Measurements from ENCODE around the gene DDAH1.

The DDAH1 gene

GRCh38 chr1:85451236-85451830 lies 13.6 kb downstream of the DDAH1 start:
- H3K27ac ChIP-seq (ENCODE audit: low read length), result no peak overlapping the region
- ATAC-seq (ENCODE audit: insufficient read depth, low read depth) (no peak), DNase-seq (no peak)
- H3K27me3 ChIP-seq (ENCODE audit: insufficient read depth, low read length, poor library complexity), result no peaks in the 10 kb centered on the region
- no peaks in the 10 kb centered on the region for H3K9me3 ChIP-seq (ENCODE audit: insufficient read depth, low read length, severe bottlenecking)
- H3K9ac ChIP-seq (ENCODE audit: low read depth, low read length), result no peak overlapping the region
- no peaks in the 10 kb centered on the region for H3K4me1 ChIP-seq (ENCODE audit: insufficient read depth, low read length)
- no peaks in the 10 kb centered on the region for H3K36me3 ChIP-seq (ENCODE audit: insufficient read depth, low read length)
- H3K79me2 ChIP-seq (ENCODE audit: insufficient read depth, low read length), result no peaks in the 10 kb centered on the region
- H3K4me2 ChIP-seq (ENCODE audit: insufficient read depth, low read length), result no peak overlapping the region
- H4K20me1 ChIP-seq (ENCODE audit: insufficient read depth, low read length), result no peaks in the 10 kb centered on the region
- TF ChIP-seq EZH2 (IDR thresholded peaks at IDR 0.05; ENCODE audit: borderline replicate concordance, low read depth, low read length, severe bottlenecking) (no peak), CTCF (IDR thresholded peaks at IDR 0.05; ENCODE audit: borderline replicate concordance, extremely low read depth, low read length, poor library complexity, severe bottlenecking) (no peak)
- H2AFZ ChIP-seq (ENCODE audit: low read depth, low read length), result no peak overlapping the region
- H3K4me3 ChIP-seq (ENCODE audit: low read depth in 1 of 2, low read length in 2 of 2), result no peak overlapping the region

GRCh38 chr1:85450832-85451231 lies 14.1 kb downstream of the DDAH1 start:
- H2AFZ ChIP-seq (ENCODE audit: low read depth, low read length), result no peak overlapping the region
- no peaks in the 10 kb centered on the region for H3K4me1 ChIP-seq (ENCODE audit: insufficient read depth, low read length)
- H3K27me3 ChIP-seq (ENCODE audit: insufficient read depth, low read length, poor library complexity), result no peaks in the 10 kb centered on the region
- TF ChIP-seq EZH2 (IDR thresholded peaks at IDR 0.05; ENCODE audit: borderline replicate concordance, low read depth, low read length, severe bottlenecking) (no peak), CTCF (IDR thresholded peaks at IDR 0.05; ENCODE audit: borderline replicate concordance, extremely low read depth, low read length, poor library complexity, severe bottlenecking) (no peak)
- no peaks in the 10 kb centered on the region for H4K20me1 ChIP-seq (ENCODE audit: insufficient read depth, low read length)
- no peak overlapping the region for H3K27ac ChIP-seq (ENCODE audit: low read length)
- no peak overlapping the region for H3K9ac ChIP-seq (ENCODE audit: low read depth, low read length)
- ATAC-seq (ENCODE audit: insufficient read depth, low read depth), result no peak
- no peak overlapping the region for H3K4me3 ChIP-seq (ENCODE audit: low read depth in 1 of 2, low read length in 2 of 2)
- H3K36me3 ChIP-seq (ENCODE audit: insufficient read depth, low read length), result no peaks in the 10 kb centered on the region
- no peaks in the 10 kb centered on the region for H3K79me2 ChIP-seq (ENCODE audit: insufficient read depth, low read length)
- no peaks in the 10 kb centered on the region for H3K9me3 ChIP-seq (ENCODE audit: insufficient read depth, low read length, severe bottlenecking)
- DNase-seq, result no peak
- no peak overlapping the region for H3K4me2 ChIP-seq (ENCODE audit: insufficient read depth, low read length)

- DNase-seq (no peak), ATAC-seq (ENCODE audit: insufficient read depth, low read depth) (no peak)
- Histone ChIP-seq H3K9me3 (ENCODE audit: insufficient read depth, low read length, severe bottlenecking) (no peaks in the 10 kb centered on the region), H3K36me3 (ENCODE audit: insufficient read depth, low read length) (no peaks in the 10 kb centered on the region), H3K27me3 (ENCODE audit: insufficient read depth, low read length, poor library complexity) (no peaks in the 10 kb centered on the region), H3K4me3 (ENCODE audit: low read depth in 1 of 2, low read length in 2 of 2) (no peak overlapping the region), H3K79me2 (ENCODE audit: insufficient read depth, low read length) (no peaks in the 10 kb centered on the region), H3K9ac (ENCODE audit: low read depth, low read length) (no peak overlapping the region), H2AFZ (ENCODE audit: low read depth, low read length) (no peak overlapping the region), H3K27ac (ENCODE audit: low read length) (no peak overlapping the region), H3K4me2 (ENCODE audit: insufficient read depth, low read length) (no peak overlapping the region), H3K4me1 (ENCODE audit: insufficient read depth, low read length) (no peaks in the 10 kb centered on the region), H4K20me1 (ENCODE audit: insufficient read depth, low read length) (no peaks in the 10 kb centered on the region)
- TF ChIP-seq EZH2 (IDR thresholded peaks at IDR 0.05; ENCODE audit: borderline replicate concordance, low read depth, low read length, severe bottlenecking), result no peak
- no peak for TF ChIP-seq CTCF (IDR thresholded peaks at IDR 0.05; ENCODE audit: borderline replicate concordance, extremely low read depth, low read length, poor library complexity, severe bottlenecking)
Observed at GRCh38 chr1:85449356-85449755, 15.6 kb downstream of the DDAH1 start.

GRCh38 chr1:85448358-85448757 lies 16.6 kb downstream of the DDAH1 start:
- H3K27ac ChIP-seq (ENCODE audit: low read length), result no peak overlapping the region
- TF ChIP-seq EZH2 (IDR thresholded peaks at IDR 0.05; ENCODE audit: borderline replicate concordance, low read depth, low read length, severe bottlenecking) (no peak), CTCF (IDR thresholded peaks at IDR 0.05; ENCODE audit: borderline replicate concordance, extremely low read depth, low read length, poor library complexity, severe bottlenecking) (no peak)
- H3K4me2 ChIP-seq (ENCODE audit: insufficient read depth, low read length), result no peak overlapping the region
- no peaks in the 10 kb centered on the region for H4K20me1 ChIP-seq (ENCODE audit: insufficient read depth, low read length)
- no peak overlapping the region for H3K9ac ChIP-seq (ENCODE audit: low read depth, low read length)
- H3K27me3 ChIP-seq (ENCODE audit: insufficient read depth, low read length, poor library complexity), result no peaks in the 10 kb centered on the region
- no peaks in the 10 kb centered on the region for H3K79me2 ChIP-seq (ENCODE audit: insufficient read depth, low read length)
- no peak overlapping the region for H2AFZ ChIP-seq (ENCODE audit: low read depth, low read length)
- H3K9me3 ChIP-seq (ENCODE audit: insufficient read depth, low read length, severe bottlenecking), result no peaks in the 10 kb centered on the region
- H3K4me3 ChIP-seq (ENCODE audit: low read depth in 1 of 2, low read length in 2 of 2), result no peak overlapping the region
- no peaks in the 10 kb centered on the region for H3K4me1 ChIP-seq (ENCODE audit: insufficient read depth, low read length)
- DNase-seq, result no peak
- ATAC-seq (ENCODE audit: insufficient read depth, low read depth), result no peak
- no peaks in the 10 kb centered on the region for H3K36me3 ChIP-seq (ENCODE audit: insufficient read depth, low read length)
